Measurements from ENCODE around the gene BTG2.

DNA sequence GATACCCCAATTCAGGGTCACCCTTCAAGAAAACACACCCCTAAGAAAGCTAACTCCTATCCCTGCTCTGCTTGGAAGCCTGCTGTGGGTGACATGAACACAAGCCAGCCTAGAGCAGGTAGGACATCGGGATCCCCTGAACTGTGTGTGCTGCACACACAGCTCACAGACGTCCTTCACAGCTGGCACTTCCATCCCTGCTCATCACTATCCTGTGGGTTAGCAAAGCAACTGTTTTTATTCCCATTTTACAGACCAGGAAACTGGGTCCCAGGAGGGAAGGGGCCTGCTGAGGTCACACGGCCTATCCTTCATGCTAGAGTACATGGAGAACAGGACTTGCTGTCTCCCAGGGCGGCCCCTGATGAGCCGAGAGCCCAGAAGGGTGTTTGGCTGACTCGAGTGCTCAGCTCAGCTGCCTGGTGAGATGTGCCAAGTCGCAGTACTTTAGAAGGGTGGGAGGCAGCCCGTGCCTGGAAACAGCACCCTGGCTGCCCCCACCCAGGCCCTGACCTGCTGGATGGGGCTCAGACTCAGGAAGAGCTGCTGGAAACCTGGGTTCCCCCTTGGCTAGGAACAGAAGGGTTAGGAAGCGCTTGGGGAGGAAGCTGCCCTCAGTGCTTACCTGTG is 28.3 kb upstream of the BTG2 start:
- TF ChIP-seq, protein P1, sequence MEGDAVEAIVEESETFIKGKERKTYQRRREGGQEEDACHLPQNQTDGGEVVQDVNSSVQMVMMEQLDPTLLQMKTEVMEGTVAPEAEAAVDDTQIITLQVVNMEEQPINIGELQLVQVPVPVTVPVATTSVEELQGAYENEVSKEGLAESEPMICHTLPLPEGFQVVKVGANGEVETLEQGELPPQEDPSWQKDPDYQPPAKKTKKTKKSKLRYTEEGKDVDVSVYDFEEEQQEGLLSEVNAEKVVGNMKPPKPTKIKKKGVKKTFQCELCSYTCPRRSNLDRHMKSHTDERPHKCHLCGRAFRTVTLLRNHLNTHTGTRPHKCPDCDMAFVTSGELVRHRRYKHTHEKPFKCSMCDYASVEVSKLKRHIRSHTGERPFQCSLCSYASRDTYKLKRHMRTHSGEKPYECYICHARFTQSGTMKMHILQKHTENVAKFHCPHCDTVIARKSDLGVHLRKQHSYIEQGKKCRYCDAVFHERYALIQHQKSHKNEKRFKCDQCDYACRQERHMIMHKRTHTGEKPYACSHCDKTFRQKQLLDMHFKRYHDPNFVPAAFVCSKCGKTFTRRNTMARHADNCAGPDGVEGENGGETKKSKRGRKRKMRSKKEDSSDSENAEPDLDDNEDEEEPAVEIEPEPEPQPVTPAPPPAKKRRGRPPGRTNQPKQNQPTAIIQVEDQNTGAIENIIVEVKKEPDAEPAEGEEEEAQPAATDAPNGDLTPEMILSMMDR (conservative IDR thresholded peaks at IDR 0.05; ENCODE audit: low read length) = no peak
- no peak for TF ChIP-seq EZH2phosphoT487 (IDR thresholded peaks at IDR 0.05; ENCODE audit: borderline replicate concordance)

Data from Loucy (cell line).